ENCODE measurements around the gene CLDN22.

- no peak for TF ChIP-seq ZFPM2 (CRISPR knock-in tag; IDR thresholded peaks at IDR 0.05)
- no peak for TF ChIP-seq TARDBP (IDR thresholded peaks at IDR 0.05)
- no peak for TF ChIP-seq HSF4 (CRISPR knock-in tag; IDR thresholded peaks at IDR 0.05; ENCODE audit: borderline replicate concordance)
- no peak for TF ChIP-seq CTCF (IDR thresholded peaks at IDR 0.05 in 2 of 3, conservative IDR thresholded peaks at IDR 0.05 in 1 of 3; ENCODE audit: insufficient read depth in 2 of 3, low read depth in 1 of 3, low read length in 3 of 3)
- TF ChIP-seq JUNB (CRISPR knock-in tag; conservative IDR thresholded peaks at IDR 0.05): no peak
- no peak for TF ChIP-seq GTF2A2 (tag; IDR thresholded peaks at IDR 0.05)
- TF ChIP-seq ZNF274 (IDR thresholded peaks at IDR 0.05; ENCODE audit: borderline replicate concordance, low read depth, low read length): no peak
- TF ChIP-seq ZFX (CRISPR knock-in tag; IDR thresholded peaks at IDR 0.05): no peak
- no peak for TF ChIP-seq HOXB6 (CRISPR knock-in tag; IDR thresholded peaks at IDR 0.05; ENCODE audit: borderline replicate concordance)
- TF ChIP-seq RBBP5 (IDR thresholded peaks at IDR 0.05; ENCODE audit: borderline replicate concordance, insufficient read depth, low read length, poor library complexity, severe bottlenecking): no peak
- TF ChIP-seq USF2 (CRISPR knock-in tag; IDR thresholded peaks at IDR 0.05): no peak
Observed at GRCh38 chr4:183352546-183352945, 32.5 kb upstream of the CLDN22 start.

Measured in K562 (cell line).